HG03354 (cell line): ENCODE measurements around the gene CDKN3.

Experiments
- ATAC-seq: cut with Tn5 transposase; IDR thresholded peaks from one replicate; pipeline ENCODE4 v1.9.1; 2021; ENCODE audit warnings: mild to moderate bottlenecking; ENCODE audit not compliant: unreplicated experiment, poor library complexity, severe bottlenecking

The CDKN3 gene

DNA sequence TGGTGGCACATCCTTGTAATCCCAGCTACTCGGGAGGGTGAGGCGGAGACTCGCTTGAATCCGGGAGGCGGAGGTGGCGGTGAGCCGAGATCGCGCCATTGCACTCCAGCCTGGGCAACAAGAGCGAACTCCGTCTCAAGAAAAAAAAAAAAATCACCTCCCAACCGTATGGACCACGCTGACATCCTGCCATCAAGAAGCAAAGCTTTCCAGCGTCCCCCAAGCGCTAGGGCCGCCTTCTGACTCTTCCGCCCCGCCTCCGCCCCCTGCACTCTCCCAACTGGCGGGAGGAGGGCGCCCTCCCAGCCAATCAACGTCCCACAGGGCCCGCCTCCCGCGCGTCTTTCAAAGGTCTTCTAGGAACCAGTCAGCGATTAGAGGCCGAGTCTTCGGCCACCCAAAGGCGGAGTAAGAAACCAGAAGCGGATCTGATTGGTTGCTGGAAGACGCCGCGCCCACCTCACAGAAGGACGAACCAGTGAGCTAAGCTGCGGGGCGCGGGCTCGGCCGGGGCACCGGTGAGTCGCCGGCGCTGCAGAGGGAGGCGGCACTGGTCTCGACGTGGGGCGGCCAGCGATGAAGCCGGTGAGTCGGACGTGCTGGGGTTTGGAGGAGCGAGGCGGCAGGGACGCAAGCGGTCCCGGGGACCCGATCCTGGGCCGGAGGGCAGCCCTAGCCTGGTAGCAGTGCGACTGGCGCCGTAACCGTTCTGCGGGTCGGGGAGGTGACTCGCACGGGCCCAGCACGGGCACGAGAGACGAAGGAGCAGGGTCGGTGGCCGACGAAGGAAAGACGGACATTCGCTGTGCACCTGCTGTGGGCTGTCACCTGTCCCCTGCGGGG, at the start of gene CDKN3:
TSS of gene CDKN3 (plus strand) at position 515 of the 843 bp plus-strand sequence. CDS start at position 577, 62 bp downstream.
- peak; percentile 98 for ATAC-seq

- no peak for ATAC-seq
These were observed 49.8 kb upstream of the CDKN3 start for GRCh38 chr14:54347044-54347443.

DNA sequence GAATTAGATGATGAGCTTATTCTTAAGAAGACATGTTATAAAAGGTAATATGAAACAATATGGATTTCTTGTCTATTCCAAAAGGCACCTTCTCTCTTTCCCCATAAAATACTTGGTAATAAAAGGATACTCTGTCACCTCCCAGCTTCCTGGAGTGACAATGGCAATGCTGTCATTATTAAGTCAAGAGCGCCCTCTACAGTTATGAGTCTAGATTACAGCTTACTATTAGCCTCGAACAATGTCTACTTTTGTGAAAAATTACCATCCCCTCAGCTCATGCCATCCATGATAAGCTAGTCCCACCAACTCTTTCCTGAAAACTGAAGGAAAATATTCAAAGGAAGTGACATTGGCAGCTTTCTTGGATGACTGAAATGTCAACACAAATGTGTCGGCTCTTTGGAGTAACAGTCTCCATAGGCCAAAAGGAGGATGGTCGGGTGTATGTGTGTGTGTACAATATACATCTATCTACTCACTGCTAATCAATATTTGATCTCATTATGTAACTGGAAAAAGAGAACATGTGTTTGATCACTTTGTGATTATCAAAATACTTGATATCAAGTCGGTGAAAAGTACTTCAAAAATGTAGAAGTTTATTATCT, 48.7 kb upstream of the CDKN3 start:
- ATAC-seq, result no peak

DNA sequence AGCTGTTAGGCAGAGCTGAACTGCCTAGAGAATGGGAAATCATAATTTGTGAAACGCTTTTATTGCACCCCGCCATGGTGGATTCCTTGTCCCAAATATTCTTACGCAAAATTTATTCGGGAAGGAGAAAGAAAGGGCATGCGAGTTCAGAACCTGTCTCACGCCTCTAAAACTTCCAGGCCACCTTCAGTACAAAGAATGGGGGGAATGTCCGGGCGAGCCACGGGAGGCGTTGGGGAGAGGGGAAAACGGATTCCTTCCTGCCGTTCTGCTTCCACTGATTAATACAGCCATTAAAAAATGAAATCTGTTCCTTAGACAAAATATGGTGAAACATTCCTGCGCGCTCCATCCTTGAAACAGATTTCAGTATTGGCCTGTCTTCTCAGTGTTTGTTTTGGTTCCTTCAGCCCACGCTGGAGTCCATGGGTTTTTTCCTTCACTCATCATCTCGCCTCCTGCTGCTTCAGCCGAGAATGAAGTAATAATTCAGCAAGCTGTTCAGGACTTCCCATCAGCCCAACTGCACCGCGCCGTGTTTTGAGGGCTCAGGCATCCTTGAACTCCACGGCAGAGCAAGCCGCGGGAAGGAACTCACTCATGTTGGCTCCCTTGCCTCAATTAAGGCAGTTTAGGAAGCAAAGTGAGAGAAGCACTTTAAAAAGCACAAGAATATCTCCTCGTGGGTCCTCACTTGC, 47.7 kb upstream of the CDKN3 start:
- no peak for ATAC-seq

GRCh38 chr14:54349713-54350112, 47.1 kb upstream of the CDKN3 start:
- no peak for ATAC-seq

GRCh38 chr14:54350203-54350602, 46.6 kb upstream of the CDKN3 start:
- ATAC-seq, result no peak

GRCh38 chr14:54353266-54353665, 43.5 kb upstream of the CDKN3 start:
- no peak for ATAC-seq

- no peak for ATAC-seq
These were observed 43.1 kb upstream of the CDKN3 start for GRCh38 chr14:54353694-54354093.

- no peak for ATAC-seq
These were observed 42.7 kb upstream of the CDKN3 start for GRCh38 chr14:54354096-54354495.

- ATAC-seq, result no peak
These were observed 41.7 kb upstream of the CDKN3 start for GRCh38 chr14:54354968-54355641.

DNA sequence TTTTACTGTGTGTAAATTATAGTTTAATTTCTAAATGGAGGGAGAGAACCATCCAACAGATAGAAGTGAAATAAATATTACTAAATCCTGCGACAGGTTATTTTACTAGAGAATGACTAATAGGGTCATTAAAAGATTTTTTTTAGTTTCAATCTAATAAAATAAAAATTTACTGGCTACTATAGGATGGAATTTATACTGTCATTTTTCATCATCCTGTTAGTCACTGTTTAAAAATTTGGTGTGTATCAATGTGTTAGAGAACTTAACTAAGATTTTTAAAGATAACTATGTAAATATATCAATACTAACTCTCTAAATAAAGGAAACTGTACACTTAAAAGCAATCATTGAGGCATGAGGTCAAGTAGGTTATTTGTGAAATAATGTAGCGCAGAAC, 41.1 kb upstream of the CDKN3 start:
- no peak for ATAC-seq

DNA sequence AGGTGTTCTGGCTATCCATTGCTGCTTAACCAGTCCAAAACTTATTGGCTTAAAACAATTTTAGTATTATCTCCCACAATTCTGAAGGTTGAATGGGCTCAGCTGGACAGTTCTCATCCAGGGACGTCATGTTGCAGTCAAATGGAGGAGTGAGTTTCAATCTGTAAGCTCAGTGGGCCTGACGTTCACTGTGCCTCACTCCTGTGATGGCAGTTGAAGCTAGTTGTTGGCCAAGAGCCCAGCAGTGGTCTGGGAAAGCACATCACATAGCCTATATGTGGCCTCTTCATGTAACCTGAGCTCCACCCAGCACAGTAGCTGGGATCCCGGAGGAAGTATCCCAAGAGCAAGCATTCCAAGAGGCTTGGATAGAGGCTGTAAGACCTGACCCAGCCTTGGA, 40.6 kb upstream of the CDKN3 start:
- no peak for ATAC-seq

DNA sequence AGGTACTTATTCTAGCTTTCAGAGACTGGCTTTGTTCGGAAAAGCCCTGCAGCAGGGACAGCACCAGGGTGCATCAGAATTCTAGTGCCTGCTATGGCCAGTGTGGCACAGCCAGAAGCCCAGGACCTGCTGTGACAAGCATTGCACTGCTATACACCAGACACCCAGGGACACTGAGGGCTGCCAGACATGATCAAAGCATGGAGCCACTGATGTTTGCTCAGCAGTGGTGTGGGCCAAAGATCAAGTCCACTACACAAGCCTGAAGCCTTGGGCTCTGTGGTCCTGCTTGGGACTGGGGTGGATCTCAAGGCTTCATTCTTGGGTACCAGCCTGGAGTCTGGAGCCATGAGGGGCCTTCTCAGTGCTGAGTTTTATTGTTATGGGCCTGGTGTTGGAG, 36.1 kb upstream of the CDKN3 start:
- ATAC-seq, result no peak

DNA sequence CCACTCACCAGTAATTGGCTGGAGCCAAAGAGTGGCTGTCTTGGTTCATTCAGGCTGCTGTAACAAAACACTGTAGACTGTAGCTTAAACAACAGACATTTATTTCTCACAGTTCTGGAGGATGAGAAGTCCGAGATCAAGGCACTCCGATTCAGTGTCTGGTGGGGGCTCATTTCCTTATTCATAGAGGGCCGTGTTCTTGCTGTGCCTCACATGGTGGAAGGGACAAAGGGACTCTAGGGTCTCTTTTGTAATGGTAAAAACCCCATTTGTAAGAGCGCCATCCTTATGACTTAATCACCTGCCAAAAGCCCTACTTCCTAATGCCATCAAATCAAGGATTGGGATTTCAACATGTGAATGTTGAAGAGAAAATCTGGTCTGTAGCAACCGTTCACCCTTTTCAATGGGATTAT, 34.7 kb upstream of the CDKN3 start:
- no peak for ATAC-seq

- no peak for ATAC-seq
These were observed 33.9 kb upstream of the CDKN3 start for GRCh38 chr14:54362759-54363437.

GRCh38 chr14:54364555-54365415, 32.0 kb upstream of the CDKN3 start:
- ATAC-seq, result no peak

DNA sequence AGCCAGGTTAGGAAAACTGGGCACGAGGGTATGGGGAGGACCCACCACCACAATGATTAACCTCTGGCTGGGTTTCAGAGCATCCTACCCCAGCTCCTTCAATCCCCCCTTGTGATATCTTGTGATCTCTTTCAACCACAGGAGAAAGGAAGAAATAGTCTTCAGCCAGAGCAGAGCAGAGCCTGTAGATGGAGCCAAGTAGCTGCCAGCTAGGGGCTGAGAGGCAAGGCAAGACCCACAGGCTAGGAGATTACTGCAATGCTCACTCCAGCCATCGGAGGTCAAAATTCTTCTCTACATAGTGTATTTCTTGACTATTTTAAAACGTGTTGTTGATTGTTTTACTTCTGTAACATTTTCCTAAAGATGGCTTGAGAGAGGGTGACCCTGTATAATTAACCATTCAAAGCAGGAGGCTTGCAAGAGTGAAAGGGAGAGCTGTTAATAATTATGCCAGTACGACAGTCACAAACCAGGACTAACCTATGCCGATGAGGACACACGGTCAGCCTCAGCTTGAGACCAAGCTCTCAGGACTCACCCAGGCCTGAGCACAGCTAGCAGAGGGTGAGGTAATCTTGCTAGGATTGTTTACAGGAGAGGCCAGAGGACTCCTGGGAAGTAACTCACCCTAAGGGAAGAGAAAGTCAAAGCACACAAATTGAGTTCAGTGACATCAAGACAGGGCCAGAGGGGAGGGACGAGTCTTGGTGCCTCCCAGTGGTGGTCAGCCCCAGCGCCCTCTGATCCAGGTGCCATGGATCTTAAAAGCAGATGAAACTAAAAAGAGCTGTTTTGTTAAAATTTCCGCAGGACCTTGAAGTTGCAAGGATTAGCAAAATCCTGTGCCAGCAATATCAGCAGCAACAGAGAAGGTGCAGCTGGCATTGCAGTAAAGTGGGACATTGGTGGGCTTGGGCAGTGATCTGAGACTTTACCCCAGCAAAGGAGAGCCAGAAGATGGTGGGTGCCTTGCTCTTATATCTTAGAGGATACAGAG, 29.8 kb upstream of the CDKN3 start:
- ATAC-seq, result peak; percentile 77

DNA sequence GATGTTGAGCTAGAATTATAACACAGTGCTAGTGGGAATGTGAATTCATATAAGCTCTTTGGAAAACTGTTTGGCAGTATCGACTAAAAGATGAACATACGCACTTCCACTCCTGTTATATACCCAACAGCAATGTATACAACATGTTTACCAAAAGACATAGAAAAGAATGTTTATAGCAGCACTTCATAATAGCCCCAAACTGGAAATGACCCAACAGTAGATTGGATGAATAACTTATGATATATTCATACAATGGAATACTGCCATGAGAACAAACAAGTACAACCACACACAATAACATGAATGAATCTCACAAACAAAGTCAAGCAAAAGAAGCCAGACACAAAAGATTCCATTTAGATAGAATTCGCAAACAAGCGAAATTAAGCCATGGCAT, 28.5 kb upstream of the CDKN3 start:
- ATAC-seq, result no peak
